Measurements from ENCODE around the gene MARVELD1.
A peak's percentile ranks its signal among the peaks of the same experiment; 100 is the strongest.

MARVELD1 gene

DNA sequence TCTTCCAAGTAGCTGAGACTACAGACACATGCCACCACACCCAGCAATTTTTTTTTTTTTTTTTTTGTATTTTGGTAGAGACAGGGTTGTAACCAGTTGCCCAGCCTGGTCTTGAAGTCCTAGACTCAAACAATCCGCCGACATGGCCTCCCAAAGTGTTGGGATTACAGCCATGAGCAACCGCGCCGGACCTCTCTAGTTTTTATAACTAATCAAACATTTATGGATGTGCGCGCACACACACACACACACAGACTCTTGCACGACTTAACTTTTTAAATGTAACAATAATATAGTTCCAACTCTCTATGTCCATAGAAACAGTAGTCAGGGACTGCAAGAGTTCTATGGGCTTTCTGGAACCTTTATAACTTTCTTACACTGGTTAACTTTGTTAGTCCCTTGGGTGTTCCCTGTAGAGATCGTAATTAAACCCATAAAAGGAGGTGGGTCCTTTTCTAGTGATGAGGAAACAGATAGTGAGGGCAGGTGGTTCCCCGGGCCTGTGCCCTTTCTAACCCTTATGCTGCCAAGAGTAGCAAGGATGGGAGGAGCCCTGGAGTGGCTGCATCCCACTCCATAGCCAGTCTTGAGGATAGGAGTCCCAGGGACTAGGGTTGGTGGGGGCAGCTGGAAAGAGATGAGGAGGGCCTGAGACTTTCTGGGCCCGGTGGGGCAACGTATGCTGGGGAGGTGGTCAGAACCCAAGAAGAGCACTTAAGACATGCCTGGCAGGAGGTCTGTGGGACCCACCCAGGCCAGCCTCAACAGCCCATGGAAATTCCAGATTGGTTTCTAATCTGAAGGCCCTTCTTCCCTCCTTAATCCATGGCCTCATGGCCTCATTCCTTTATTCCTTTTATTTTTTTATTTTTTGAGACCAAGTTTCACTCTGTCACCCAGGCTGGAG is 8.6 kb downstream of the MARVELD1 start:
- DNase-seq (ENCODE audit: low read depth in 2 of 2): no peak

DNA sequence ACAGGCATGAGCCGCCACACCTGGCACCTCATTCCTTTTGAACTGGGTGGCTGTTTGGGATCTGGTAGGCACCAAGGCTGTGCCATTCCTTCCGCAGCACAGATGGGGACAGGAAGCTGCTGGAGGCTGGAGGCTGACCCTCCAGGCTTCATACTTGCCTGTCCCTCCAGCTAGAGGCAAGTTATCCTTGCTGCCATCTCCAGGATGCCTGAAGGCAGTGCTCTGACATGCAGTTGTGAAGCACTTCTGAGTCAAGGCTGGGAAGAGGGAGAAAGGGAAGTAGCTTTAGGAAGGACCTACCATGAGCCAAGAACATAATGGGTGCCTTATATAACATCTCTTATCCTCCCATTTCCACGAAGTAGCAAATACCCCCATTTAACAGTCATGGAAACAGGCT is 9.5 kb downstream of the MARVELD1 start:
- no peak for DNase-seq (ENCODE audit: low read depth in 2 of 2)

DNA sequence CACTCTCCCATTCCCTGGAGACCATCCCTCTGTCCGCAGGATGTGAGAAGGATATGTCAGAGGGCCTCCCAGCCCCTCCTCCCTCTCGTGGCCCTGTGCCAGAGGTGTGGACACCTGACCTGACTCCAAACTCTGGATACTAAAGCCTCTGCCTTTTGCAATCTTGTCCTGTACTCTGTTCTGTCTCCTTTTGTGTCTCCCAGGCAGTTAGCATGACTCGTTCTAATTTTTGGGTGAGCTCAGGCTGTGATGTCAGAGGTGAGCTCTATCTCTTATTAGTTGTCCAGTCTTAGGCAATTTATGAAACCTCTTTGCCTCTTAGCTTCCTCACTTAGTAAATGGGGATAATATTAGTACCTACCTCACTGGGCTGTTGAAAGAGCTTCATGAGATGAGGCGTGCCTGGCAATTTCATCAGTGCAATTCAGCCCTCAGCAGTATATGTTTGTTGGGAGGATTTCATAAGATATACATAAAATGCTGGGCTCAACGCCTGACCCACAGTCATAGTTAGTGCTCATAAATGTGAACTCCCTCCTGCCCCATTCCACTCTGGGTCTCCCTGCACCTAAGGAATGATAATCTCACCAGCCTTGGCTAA is 10.9 kb downstream of the MARVELD1 start:
- no peak for DNase-seq (ENCODE audit: low read depth in 2 of 2)

DNA sequence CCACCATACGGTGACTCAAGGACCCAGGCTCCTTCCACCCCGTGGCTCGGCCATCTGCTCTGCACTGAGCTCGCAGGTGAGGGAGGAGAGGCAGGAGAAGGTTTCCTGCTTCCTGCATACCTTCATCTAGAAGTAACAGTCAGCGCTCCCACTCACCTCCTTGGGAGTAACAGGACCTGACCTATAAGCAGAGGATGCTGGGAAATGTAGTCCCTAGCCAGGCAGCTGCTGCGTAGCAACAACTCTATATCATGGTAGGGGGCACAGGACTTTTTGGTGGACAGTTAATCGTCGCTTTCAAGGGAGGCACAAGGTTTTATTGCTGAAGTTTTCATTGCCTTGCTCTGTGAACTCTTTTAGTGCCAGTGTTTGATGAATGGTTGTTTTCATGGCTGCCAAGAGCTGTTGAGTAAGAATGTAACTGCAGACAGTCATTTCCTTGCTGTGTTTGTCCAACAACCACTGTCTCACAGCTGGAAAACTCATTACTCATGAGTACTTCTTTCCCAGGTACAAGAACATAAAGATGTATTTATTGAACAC is 13.2 kb downstream of the MARVELD1 start:
- DNase-seq (ENCODE audit: low read depth in 2 of 2): no peak

DNA sequence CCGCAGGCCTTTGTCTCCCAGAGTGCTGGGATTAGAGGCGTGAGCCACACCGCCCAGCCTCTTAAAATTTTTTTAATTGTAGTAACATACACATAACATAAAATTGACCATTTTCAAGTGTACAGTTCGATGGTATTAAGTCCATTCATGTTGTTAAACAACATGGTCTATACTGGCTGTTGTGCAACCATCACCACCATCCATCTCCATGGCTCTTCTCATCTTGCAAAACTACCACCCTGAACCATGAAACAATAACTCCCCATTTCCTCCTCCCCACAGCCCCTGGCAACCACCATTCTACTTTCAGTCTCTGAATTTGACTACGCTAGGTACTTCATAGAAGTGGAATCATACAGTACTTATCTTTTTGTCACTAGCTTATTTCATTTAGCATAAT is 15.5 kb downstream of the MARVELD1 start:
- DNase-seq (ENCODE audit: low read depth in 2 of 2): no peak

DNA sequence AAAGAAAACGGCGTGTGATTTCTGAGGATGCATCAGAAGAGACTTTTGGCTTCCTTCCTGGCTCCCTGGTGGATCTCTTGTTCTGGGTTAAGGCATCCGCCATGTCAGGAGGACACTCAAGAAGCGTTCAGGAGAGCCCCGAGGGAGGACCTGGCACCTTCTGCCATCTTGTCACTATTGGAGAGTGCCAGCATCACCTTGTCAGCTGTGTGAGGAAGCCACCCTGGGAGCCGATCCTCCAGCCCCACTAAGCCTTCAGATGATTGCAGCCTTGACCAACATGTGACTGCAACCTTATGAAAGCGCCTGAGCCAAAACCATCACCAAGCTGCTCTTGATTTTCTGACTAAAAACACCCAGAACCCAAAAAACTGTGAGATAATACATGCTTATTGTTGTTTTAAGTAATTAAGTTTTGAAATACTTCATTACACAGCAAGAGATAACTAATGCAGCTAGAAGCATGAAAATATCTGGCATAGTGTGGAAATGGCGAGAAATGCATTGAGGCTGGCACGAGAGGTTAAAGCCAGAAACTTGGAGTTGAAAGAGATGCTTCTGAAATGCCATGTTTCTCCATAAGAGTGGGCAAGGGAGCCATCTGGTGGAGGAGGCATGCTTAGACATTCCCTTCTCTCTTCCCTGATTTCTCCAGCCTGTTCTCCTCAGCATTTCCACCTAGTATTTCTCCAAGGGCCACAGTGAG is 18.0 kb downstream of the MARVELD1 start:
- DNase-seq (ENCODE audit: low read depth in 2 of 2): peak; percentile 28 to 34

DNA sequence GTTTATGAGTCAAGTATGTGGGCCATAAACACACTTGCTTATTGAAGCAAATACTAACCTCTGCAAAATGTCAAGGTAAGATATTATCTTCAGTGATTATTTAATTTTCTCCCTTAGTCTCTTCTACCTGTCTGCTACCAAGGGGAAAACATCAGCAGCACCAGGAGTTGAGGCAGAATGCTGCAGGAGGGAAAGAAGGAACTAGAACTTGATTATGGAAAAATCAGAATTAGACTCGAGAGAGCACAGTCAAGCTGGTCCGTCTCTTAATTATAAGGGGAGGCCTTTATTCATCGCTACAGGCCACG is 18.5 kb downstream of the MARVELD1 start:
- no peak for DNase-seq (ENCODE audit: low read depth in 2 of 2)

DNA sequence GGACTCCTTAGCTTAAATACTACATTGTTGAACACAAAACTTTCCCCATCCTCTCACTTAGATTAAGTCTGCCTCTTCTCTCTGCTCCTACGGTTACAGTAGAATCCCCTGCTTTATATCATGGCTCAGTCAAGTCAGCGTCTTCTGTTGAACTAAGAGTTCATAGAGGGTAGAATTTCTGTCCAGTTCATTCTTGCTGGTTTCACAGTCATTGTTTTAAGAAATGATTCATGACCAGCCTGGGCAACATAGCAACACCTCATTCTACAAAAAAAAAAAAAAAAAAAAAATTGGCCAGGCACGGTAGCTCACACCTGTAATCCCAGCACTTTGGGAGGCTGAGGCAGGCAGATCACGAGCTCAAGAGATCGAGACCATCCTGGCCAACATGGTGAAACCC is 19.7 kb downstream of the MARVELD1 start:
- DNase-seq (ENCODE audit: low read depth in 2 of 2): no peak

DNA sequence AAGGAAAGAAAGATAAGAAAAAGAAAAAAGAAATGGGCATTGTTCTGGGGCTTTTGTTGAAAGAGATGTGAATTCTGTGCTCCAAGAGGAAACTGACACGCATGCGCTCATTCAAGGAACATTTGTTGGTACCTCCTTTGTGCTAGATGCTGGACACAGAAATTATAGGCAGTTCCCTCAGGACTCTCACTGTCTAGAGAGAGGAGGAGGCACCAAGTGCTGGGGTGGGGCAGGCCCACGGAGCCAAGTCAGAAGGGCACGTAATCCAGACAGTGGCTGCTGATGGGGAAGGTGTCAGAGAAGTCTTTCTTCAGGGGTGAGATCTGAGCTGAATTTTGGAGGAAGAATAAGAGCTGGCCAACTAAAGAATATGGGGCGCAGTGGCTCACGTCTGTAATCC is 20.5 kb downstream of the MARVELD1 start:
- DNase-seq (ENCODE audit: low read depth in 2 of 2): no peak

DNA sequence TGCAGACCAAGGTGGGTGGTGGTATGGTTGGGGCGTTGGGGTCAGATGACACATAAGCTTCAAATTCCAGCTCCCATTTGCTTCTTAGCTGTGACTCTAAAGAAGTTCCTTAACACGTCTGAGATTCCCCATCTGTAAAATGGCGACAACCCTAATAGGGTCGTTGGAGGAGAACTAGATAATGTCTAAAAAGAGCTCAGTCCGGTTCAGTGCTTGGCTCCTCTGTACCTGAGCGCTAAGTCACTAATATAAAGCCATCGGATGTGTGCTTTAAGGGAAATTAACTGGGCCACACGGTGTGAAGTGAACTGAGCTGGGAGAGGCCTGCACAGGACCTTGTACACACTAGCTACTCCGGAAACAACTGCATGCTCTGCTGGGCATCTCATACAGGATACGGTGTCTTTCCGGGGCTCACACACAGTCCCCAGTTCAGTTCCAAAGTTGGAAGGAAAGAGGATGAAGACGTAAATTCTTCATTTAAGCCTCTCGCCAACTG is 22.9 kb downstream of the MARVELD1 start:
- no peak for DNase-seq (ENCODE audit: low read depth in 2 of 2)

DNA sequence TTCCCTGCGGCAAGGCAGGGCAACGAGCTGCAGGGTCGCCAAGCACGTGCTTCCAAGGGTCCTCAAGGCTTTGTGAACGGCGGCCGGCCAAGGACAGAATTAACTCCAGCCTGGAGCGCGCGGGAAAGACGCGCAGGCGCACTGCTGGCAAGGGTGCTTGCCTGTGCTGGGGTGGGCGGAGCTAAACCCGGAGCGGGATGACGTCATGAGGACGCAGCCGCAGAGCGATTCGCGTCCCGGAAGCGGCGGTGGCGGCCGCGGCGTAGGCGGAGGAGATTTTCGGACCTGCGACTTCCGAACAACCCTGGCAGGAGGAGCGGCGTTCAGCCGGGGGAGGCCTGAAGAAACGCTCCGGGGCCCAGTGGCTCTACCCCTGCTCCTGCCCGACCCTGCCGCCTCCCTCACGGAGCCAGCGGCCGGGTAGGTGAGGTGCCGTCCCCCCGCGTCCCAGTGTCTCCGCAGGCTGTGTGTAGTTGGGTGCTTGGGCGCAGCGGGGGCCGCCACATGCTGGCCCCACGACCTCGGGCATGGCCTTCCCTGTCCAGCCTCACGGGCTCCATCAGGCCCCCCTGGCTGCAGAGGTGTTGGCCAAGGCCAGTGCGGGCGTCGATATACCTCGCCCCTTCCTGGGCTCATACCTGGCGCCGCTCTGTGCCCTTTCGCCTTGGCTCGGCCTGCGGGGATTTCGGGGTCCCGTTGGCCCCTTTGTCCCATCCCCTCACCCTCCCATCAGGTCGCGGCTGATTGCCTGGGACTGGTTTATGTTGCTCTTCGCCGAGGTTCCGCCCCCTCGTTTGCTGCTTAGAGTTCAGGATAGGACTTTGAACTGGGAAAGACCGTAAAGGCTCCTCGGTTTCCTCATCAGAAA is 23.6 kb downstream of the MARVELD1 start, which contains the start of gene ZFYVE27:
TSS of gene ZFYVE27 (plus strand) at position 227 of the 868 bp plus-strand sequence. CDS start 1,350 bp downstream, outside the sequence.
- peak; percentile 95 to 97 for DNase-seq (ENCODE audit: low read depth in 2 of 2)

DNA sequence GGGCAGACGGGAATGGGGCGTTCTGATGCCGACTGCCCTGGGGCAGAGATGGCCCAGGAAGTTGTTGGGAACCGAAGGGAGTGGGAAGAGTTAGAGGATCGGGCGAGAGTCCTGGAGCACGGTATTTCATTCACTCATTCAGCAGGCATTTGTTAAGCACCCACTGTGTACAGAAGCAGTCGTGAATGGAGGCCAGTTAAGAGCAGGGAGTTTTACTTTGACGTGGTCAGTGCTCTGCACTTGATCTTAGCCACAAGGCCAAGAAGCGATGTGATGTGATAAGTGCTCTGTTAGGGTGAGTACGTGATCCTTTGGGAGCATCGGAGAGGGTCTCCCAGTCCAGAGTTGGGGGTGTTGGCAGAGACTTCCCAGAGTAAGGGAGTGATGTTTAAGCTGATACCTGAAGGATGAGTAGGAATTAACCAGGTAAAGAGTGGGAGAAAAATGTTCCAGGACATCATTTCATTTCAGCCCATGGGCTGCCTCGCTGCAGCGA is 24.3 kb downstream of the MARVELD1 start:
- no peak for DNase-seq (ENCODE audit: low read depth in 2 of 2)

DNA sequence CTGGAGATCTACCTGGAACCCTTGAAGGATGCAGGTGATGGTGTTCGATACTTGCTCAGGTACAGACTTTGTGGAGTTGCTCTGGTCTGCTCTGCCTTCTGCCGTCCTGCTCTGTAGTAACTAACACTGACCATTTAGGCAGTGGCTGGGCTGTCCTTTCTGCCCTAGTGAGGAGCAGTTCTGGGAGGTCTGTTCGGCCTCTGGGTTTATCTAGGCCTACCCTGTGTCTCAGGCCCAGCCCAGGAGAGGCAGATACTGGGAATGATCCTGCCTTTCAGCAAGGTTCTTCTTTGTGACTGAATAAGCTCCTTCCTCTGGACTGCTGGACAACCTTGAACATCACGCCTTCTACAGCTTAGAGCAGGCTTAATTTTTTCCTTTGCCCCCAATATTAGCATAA is 25.1 kb downstream of the MARVELD1 start:
- no peak for DNase-seq (ENCODE audit: low read depth in 2 of 2)

DNA sequence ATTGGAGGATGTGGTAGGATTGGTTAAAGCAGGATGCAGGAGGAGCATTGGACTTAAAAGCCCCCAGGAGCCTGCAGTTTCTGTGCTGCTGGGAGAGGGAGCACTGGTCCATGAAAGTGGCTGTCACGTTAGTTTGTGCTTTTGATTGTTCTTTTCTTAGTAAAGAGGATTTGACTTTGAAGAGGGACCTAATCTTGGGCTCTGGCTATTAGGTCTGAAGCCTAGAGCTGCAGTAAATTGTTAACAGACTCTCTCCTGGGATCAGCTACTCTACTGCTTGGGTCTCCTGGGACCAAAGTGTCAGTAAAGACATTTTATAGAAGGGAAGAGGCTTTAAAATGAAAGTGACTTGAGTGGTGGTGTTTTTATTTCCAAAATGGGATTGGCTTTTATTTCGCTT is 27.1 kb downstream of the MARVELD1 start:
- no peak for DNase-seq (ENCODE audit: low read depth in 2 of 2)

DNA sequence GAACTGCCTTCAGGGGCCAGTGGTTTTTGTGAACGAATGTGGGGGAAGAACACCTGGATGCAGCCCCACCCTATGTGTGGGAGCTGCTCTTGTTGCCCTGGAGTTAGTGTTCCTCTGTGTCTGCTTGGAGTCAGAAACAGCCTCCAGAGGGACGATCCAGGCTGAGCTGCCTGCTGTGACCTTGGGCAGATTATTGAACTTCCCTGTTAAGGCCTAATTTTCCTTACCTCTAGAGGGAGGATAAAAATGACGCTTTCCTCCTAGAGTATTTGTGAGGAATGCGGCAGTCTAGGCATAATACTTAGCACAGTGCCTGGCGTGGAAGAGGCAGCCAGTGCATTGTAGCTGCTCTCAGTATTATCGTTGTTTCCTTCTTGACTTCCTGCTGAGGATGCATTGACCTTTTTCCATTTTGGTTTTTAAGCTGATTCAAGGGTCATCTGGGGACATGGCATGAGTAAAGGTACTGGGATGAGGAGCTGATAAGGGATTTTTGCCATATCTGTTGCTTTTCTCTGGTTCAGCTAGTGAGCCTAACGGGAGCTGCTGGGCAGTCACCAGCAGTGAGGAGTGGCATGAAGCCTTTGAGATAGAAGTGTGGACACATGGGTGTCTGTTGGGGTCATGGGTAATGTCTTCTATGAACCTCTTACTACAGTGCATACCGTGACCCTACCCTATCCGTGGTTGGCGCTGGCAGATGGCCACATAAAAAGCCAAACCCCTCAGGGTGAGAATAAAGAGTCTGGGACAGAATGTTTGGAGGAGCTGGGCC is 29.8 kb downstream of the MARVELD1 start:
- DNase-seq (ENCODE audit: low read depth in 2 of 2): no peak

DNA sequence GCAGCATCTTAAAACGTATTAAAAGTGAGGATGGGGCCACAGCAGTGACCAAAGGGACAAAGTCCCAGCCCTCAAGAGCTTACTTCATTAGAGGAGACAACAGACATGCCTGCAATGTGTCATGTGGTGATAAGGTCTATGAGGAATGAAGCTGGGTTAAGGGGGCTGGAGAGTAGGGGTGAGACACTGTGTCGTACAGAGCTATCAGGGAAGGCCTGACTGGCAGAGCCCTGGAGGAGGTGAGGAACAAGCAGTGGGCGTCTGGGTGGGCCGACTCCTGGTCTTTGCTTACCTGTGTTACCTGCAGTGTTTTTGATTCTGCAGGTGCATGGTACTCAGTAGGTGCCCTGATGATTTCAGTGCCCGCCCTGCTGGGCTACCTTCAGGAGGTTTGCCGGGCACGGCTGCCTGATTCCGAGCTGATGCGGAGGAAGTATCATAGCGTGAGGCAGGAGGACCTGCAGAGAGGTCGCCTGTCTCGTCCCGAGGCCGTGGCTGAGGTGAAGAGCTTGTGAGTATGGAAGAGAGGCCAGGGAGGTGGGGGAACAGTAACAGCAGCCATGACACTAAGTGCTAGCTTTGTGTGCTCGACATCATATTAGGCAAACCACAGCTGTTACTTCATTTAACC is 31.0 kb downstream of the MARVELD1 start:
- DNase-seq (ENCODE audit: low read depth in 2 of 2): no peak

DNA sequence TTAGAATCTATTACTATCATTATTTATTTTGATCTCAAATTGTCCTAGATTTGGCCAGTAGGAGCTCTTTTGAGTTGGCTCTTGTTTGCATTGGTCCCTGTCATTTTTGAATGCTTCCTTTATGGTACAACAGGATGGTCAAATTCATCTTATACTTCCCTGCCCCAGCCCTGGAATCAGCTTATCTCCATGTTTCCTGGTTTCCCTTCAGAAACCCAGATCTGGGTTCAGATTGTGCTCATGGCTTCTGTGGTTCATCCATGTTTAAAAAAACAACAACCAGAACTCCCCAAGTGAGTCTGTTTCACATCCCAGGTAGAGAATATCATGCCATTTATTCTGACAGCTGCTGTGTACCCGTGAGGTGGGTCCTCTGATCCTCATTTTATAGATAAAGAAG is 34.0 kb downstream of the MARVELD1 start:
- DNase-seq (ENCODE audit: low read depth in 2 of 2): no peak

DNA sequence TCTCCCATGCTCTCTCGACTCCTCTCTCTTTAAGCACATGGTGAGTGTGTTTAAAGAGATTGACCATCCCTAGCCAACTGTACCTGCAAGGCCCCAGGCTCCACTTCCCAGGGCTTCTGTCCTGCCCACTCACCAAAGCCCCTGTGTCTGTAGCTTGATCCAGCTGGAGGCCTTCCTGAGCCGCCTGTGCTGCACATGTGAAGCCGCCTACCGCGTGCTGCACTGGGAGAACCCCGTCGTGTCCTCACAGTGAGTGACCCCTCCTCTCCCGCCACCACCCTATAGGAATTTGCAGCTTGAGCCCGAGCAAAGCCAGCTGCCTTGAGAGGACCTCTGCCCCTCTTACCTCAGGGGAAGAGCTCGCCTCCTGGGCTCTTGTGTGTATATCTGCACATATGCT is 34.6 kb downstream of the MARVELD1 start:
- no peak for DNase-seq (ENCODE audit: low read depth in 2 of 2)

DNA sequence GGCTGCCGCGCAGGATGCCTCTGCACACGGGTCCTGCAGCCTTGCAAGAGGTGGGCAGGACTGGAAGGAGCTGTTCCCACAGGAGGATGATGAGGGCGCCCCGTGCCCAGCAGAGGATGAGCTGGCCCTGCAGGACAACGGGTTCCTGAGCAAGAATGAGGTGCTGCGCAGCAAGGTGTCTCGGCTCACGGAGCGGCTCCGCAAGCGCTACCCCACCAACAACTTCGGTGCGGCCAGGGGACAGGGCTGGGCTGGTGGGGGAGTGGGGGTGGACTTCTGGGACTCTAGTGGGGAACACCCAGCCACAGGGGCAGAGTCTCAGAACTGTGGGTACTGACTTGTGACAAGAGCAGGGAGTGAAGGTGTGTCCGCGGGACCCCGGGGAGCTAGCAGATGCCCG is 39.4 kb downstream of the MARVELD1 start:
- no peak for DNase-seq (ENCODE audit: low read depth in 2 of 2)

DNA sequence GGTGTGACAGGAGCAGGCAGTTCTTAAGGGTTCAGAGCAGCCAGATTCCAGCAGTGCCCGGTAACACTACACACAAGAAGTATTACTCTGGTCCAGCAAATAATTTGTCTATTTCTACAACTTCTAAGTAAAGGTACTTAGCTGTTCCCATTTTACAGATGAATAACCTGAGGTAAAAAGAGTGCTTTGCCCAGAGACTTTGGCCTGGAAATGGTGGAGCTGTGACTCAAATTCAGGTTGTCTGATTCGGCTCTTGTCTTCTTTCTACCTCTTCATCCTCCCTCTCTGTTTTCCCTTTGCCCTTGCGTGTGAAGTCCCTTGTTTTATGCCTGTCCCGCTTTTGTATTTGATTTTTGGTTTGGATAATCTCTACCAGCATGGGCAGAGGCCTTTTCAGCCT is 41.2 kb downstream of the MARVELD1 start:
- DNase-seq (ENCODE audit: low read depth in 2 of 2): no peak

All from activated CD4-positive, alpha-beta T cell treated with anti-CD3 and anti-CD28 coated beads for 24 hours (primary cell).